HG03139 (cell line): ENCODE data around the gene PRKCE.
"Not testable (repeated sequence)": the region's sequence is repeated elsewhere in the genome, so short reads cannot be mapped to it uniquely, and the experiment has no call there.

ENCODE experiments used
- ATAC-seq: cut with Tn5 transposase; IDR thresholded peaks from one replicate; pipeline ENCODE4 v1.9.1; 2021; ENCODE audit not compliant: unreplicated experiment

Gene PRKCE

GRCh38 chr2:45902380-45902779 lies 250.9 kb downstream of the PRKCE start:
- ATAC-seq: no peak

GRCh38 chr2:45902781-45903375 lies 251.4 kb downstream of the PRKCE start:
- no peak for ATAC-seq

- no peak for ATAC-seq
Measured at GRCh38 chr2:45904267-45904945, 252.9 kb downstream of the PRKCE start.

- no peak for ATAC-seq
Measured at GRCh38 chr2:45904946-45905631, 253.6 kb downstream of the PRKCE start.

GRCh38 chr2:45905632-45905958 lies 254.1 kb downstream of the PRKCE start:
- ATAC-seq: no peak

GRCh38 chr2:45907592-45907991 lies 256.1 kb downstream of the PRKCE start:
- ATAC-seq: no peak

GRCh38 chr2:45908316-45909170 lies 257.1 kb downstream of the PRKCE start:
- ATAC-seq: no peak

- no peak for ATAC-seq
Measured at GRCh38 chr2:45909171-45909565, 257.7 kb downstream of the PRKCE start.

GRCh38 chr2:45909677-45910191 lies 258.3 kb downstream of the PRKCE start:
- peak; percentile 49 for ATAC-seq

- no peak for ATAC-seq
Measured at GRCh38 chr2:45910473-45911060, 259.1 kb downstream of the PRKCE start.

- no peak for ATAC-seq
Measured at GRCh38 chr2:45911538-45911937, 260.1 kb downstream of the PRKCE start.

- no peak for ATAC-seq
Measured at GRCh38 chr2:45912109-45912508, 260.6 kb downstream of the PRKCE start.

GRCh38 chr2:45913539-45913938 lies 262.1 kb downstream of the PRKCE start:
- no peak for ATAC-seq

- ATAC-seq: no peak
Measured at GRCh38 chr2:45915523-45915922, 264.0 kb downstream of the PRKCE start.

GRCh38 chr2:45917561-45918176 lies 266.2 kb downstream of the PRKCE start:
- not testable (repeated sequence) for ATAC-seq

GRCh38 chr2:45918463-45919159 lies 267.1 kb downstream of the PRKCE start:
- ATAC-seq: no peak

GRCh38 chr2:45919160-45919650 lies 267.7 kb downstream of the PRKCE start:
- ATAC-seq: no peak

- no peak for ATAC-seq
Measured at GRCh38 chr2:45919711-45920111, 268.2 kb downstream of the PRKCE start.

GRCh38 chr2:45921921-45922320 lies 270.4 kb downstream of the PRKCE start:
- ATAC-seq: no peak

GRCh38 chr2:45922577-45922988 lies 271.1 kb downstream of the PRKCE start:
- ATAC-seq: no peak
